IMR-90 (cell line): ENCODE data around the gene FANK1. TPM values are rescaled to one million over a fixed set of nuclear protein-coding genes. Genes with fewer than 3 reads are reported as not detected.

Experiments used
- ATAC-seq: fragments of 200-7000 bp; cut with Tn5 transposase; 2 replicates; pipeline ENCODE4 v1.9.1; 2020; ENCODE audit warnings: low read depth, mild to moderate bottlenecking, moderate library complexity
- BruUV-seq: library from RNA; stranded (reverse); fragments of 400-500 nt; replicated peaks from 2 replicates; lab custom pipeline; 2021; lab: Mats Ljungman, UMichigan
- CTCF ChIA-PET: fragments of 300-600 bp; formaldehyde crosslinking; extraction: SDS; loops from one replicate; lab custom pipeline; 2021; ENCODE audit warnings: antibody characterized with exemption; lab: Yijun Ruan, JAX
- POLR2A ChIA-PET: fragments of 300-600 bp; sonication (Branson Sonifier 250); formaldehyde crosslinking; loops from one replicate; lab custom pipeline; 2022; ENCODE audit warnings: antibody characterized with exemption; ENCODE audit not compliant: unreplicated experiment; lab: Charles Lee
- DNase-seq: peaks from one replicate; pipeline ENCODE4 v3.0.0; 2013
- H2AFZ ChIP-seq: replicated peaks from 2 replicates; pipeline ENCODE3; 2013; ENCODE audit warnings: low read length, mild to moderate bottlenecking; ENCODE audit not compliant: poor library complexity
- H2AK5ac ChIP-seq: 2 replicates; pipeline ENCODE4 v1.6.1; 2013; ENCODE audit warnings: low read depth, low read length, inconsistent platforms
- H2AK9ac ChIP-seq: replicated peaks from 2 replicates; pipeline ENCODE3; 2013; ENCODE audit warnings: mild to moderate bottlenecking, low read depth, low read length, moderate library complexity; ENCODE audit not compliant: poor library complexity
- H2BK120ac ChIP-seq: 2 replicates; pipeline ENCODE4 v1.6.1; 2013; ENCODE audit warnings: low read depth, low read length, inconsistent platforms
- H2BK15ac ChIP-seq: 3 replicates; pipeline ENCODE4 v1.6.1; 2013; ENCODE audit warnings: low read depth, low read length, inconsistent platforms
- H2BK20ac ChIP-seq: 2 replicates; pipeline ENCODE4 v1.6.1; 2013; ENCODE audit warnings: low read depth, mild to moderate bottlenecking, inconsistent platforms, low read length, moderate library complexity
- H2BK5ac ChIP-seq: 2 replicates; pipeline ENCODE4 v1.6.1; 2013; ENCODE audit warnings: mild to moderate bottlenecking, low read depth, low read length, inconsistent platforms; ENCODE audit not compliant: poor library complexity, severe bottlenecking
- H3K14ac ChIP-seq: replicated peaks from 2 replicates; pipeline ENCODE4 v1.6.1; 2013; ENCODE audit warnings: low read depth, low read length, inconsistent platforms
- H3K18ac ChIP-seq: 2 replicates; pipeline ENCODE4 v1.6.1; 2013; ENCODE audit warnings: low read depth, low read length, control low read depth
- H3K23ac ChIP-seq: 2 replicates; pipeline ENCODE4 v1.6.1; 2013; ENCODE audit warnings: low read depth, low read length, inconsistent platforms
- H3K27ac ChIP-seq: 2 replicates; pipeline ENCODE4 v1.5.1; 2013; ENCODE audit warnings: mild to moderate bottlenecking, control low read depth, low read length; ENCODE audit not compliant: insufficient read depth
- H3K27me3 ChIP-seq: 2 replicates; pipeline ENCODE4 v1.6.1; 2013; ENCODE audit warnings: low read length; ENCODE audit not compliant: control insufficient read depth, insufficient read depth
- H3K36me3 ChIP-seq: 2 replicates; pipeline ENCODE4 v1.6.1; 2013; ENCODE audit warnings: low read length, mixed read lengths; ENCODE audit not compliant: control insufficient read depth, insufficient read depth
- H3K4ac ChIP-seq: 2 replicates; pipeline ENCODE4 v1.6.1; 2013; ENCODE audit warnings: low read depth, low read length, inconsistent platforms
- H3K4me1 ChIP-seq: 2 replicates; pipeline ENCODE4 v1.6.1; 2013; ENCODE audit warnings: low read length, mixed read lengths; ENCODE audit not compliant: control insufficient read depth, insufficient read depth
- H3K4me2 ChIP-seq: 2 replicates; pipeline ENCODE4 v1.6.1; 2013; ENCODE audit warnings: low read depth, mild to moderate bottlenecking, control low read depth, low read length, moderate library complexity
- H3K4me3 ChIP-seq: 2 replicates; pipeline ENCODE4 v1.5.1; 2013; ENCODE audit warnings: low read depth, mild to moderate bottlenecking, control low read depth, low read length, moderate library complexity; ENCODE audit not compliant: insufficient read depth
- H3K56ac ChIP-seq: 2 replicates; pipeline ENCODE4 v1.6.1; 2013; ENCODE audit warnings: low read length, inconsistent platforms; ENCODE audit not compliant: insufficient read depth; ENCODE audit errors: extremely low read depth
- H3K79me1 ChIP-seq, 2 experiments: 2 replicates each; pipeline ENCODE4 v1.6.1; 2013; ENCODE audit warnings: low read length in 2 of 2, inconsistent platforms in 1 of 2, low read depth in 1 of 2
- H3K9ac ChIP-seq: 2 replicates; pipeline ENCODE4 v1.6.1; 2013; ENCODE audit warnings: low read depth, low read length, control low read depth
- H3K9me1 ChIP-seq: 2 replicates; pipeline ENCODE4 v1.6.1; 2013; ENCODE audit warnings: low read length, inconsistent platforms; ENCODE audit not compliant: insufficient read depth
- H3K9me3 ChIP-seq: 2 replicates; pipeline ENCODE4 v1.6.1; 2013; ENCODE audit warnings: low read length; ENCODE audit not compliant: control insufficient read depth, insufficient read depth
- H4K20me1 ChIP-seq: 2 replicates; pipeline ENCODE4 v1.6.1; 2013; ENCODE audit warnings: low read length, inconsistent platforms; ENCODE audit not compliant: insufficient read depth
- H4K5ac ChIP-seq: 2 replicates; pipeline ENCODE4 v1.6.1; 2013; ENCODE audit warnings: mild to moderate bottlenecking, low read depth, low read length, control low read depth
- H4K8ac ChIP-seq, 2 experiments: 2 replicates each; pipeline ENCODE4 v1.6.1; 2013; ENCODE audit warnings: low read depth in 2 of 2, low read length in 2 of 2, control low read depth in 1 of 2, inconsistent platforms in 1 of 2
- H4K91ac ChIP-seq: 2 replicates; pipeline ENCODE4 v1.6.1; 2013; ENCODE audit warnings: low read depth, low read length, inconsistent platforms; ENCODE audit not compliant: insufficient read depth
- FOS ChIP-seq: fragments of 150-350 bp; IDR thresholded peaks from 2 replicates; pipeline ENCODE4 v1.6.1; 2016; ENCODE audit warnings: low read depth, low read length
- MAFK ChIP-seq: IDR thresholded peaks from 2 replicates; pipeline ENCODE4 v1.6.1; 2012; ENCODE audit warnings: low read depth, low read length, improper control_type of control experiment
- WGBS, 2 experiments: methylation state at CpG; one replicate each; pipeline versions ENCODE4 v1.1.5 to v1.1.7; 2013; ENCODE audit warnings: missing lambda C conversion rate in 2 of 2; ENCODE audit not compliant: insufficient read length in 1 of 2; ENCODE audit errors: extremely low coverage in 2 of 2; 5-methylcytosine and 5-hydroxymethylcytosine counted together
- dilution Hi-C: fragments of 300-500 bp; cut with HindIII; formaldehyde crosslinking; loops from one replicate; pipeline ENCODE4 v1.14.3; 2018; ENCODE audit warnings: low sequenced_read_pairs; ENCODE audit not compliant: unreplicated experiment
- in situ Hi-C: fragments of 300-500 bp; cut with MboI; formaldehyde crosslinking; loops from 3 replicates; pipeline ENCODE4 v1.14.3; 2019; ENCODE audit warnings: low sequenced_read_pairs, inconsistent platforms, mixed read lengths
- intact Hi-C: fragments of 100-400 bp; cut with micrococcal nuclease; formaldehyde crosslinking; loops from 2 replicates; pipeline ENCODE4 v1.10.0; 2022
- polyA plus RNA-seq, 3 experiments: library from polyadenylated mRNA; depleted of rRNA; stranded (reverse); fragments of >200 nt; gene quantifications; 2 replicates each; pipeline ENCODE4 v1.2.3, GENCODE V29; 2012; ENCODE audit warnings: low replicate concordance in 1 of 3
- total RNA-seq: library from RNA; depleted of rRNA; stranded (reverse); fragments of >200 nt; gene quantifications from 2 replicates; pipeline ENCODE4 v1.2.3, GENCODE V29; 2012

The FANK1 gene
- total and polyA plus RNA-seq, 2 of the 4 experiments (the other 2 are of a cell fraction): 0.90 to 2.2 TPM

- Histone ChIP-seq H2AK9ac (no peak overlapping the region), H2BK5ac (no peak overlapping the region), H3K4me3 (no peak overlapping the region), H2AFZ (no peak overlapping the region), H3K56ac (no peak overlapping the region), H2BK20ac (no peak overlapping the region), H3K27me3 (no peaks in the 10 kb centered on the region), H2BK15ac (no peak overlapping the region), H4K91ac (no peak overlapping the region), H3K14ac (no peak overlapping the region), H3K27ac (no peak overlapping the region), H3K9me1 (no peaks in the 10 kb centered on the region), H3K18ac (no peak overlapping the region), H4K8ac (no peak overlapping the region), H3K23ac (no peak overlapping the region), H3K79me1 (no peaks in the 10 kb centered on the region), H3K36me3 (no peaks in the 10 kb centered on the region), H3K4me2 (no peak overlapping the region), H4K20me1 (no peaks in the 10 kb centered on the region), H2AK5ac (no peak overlapping the region), H3K4ac (no peak overlapping the region), H4K5ac (no peak overlapping the region), H3K9me3 (peaks cover 4% of the 10 kb centered on the region), H3K4me1 (0 out of 2 replicates have a peak, but pooled peaks cover 3% of the 10 kb centered on the region), H3K9ac (no peak overlapping the region), H2BK120ac (no peak overlapping the region)
- ATAC-seq (no peak), DNase-seq (no peak)
- in situ Hi-C loops (no loop called here), intact Hi-C loops (no loop called here), dilution Hi-C loops (no loop called here)
- BruUV-seq: no TSS peak
- 92% methylated on average over 2 of the region's 10 CpGs; no CpG with 5 or more reads in 1 of the 2 experiments for WGBS, 2 experiments
- TF ChIP-seq FOS (no peak), MAFK (peak; percentile 67)
- POLR2A ChIA-PET: no interaction called here
- CTCF ChIA-PET: no interaction called here
These were observed 141.6 kb downstream of the FANK1 start for GRCh38 chr10:126037946-126038345.
